SU-DHL-6 (cell line): ENCODE results near the gene EIF2B5.
A peak's percentile ranks its signal among the peaks of the same experiment; 100 is the strongest.

ENCODE experiments used
- H2AFZ ChIP-seq: fragments of 200-600 bp; sonication (generic); 2 replicates; pipeline ENCODE4 v1.6.1; 2014; ENCODE audit warnings: low read depth, mild to moderate bottlenecking, moderate library complexity, mixed read lengths, antibody characterized with exemption, low read length; ENCODE audit not compliant: severe bottlenecking
- H3F3A ChIP-seq: fragments of 200-600 bp; shearing (Covaris generic); 2 replicates; pipeline ENCODE4 v1.6.0; 2016; ENCODE audit warnings: antibody characterized with exemption, mild to moderate bottlenecking; ENCODE audit not compliant: insufficient read depth
- H3K27ac ChIP-seq: fragments of 200-600 bp; sonication (generic); 2 replicates; pipeline ENCODE4 v1.5.1; 2016; ENCODE audit warnings: low read depth, mild to moderate bottlenecking, low read length, moderate library complexity, mixed read lengths
- H3K27me3 ChIP-seq: fragments of 200-600 bp; sonication (generic), shearing (Covaris generic); 2 replicates; pipeline ENCODE4 v1.6.0; 2014; ENCODE audit warnings: mild to moderate bottlenecking, low read length
- H3K36me3 ChIP-seq: fragments of 200-600 bp; sonication (generic); 2 replicates; pipeline ENCODE4 v1.6.1; 2014; ENCODE audit warnings: mild to moderate bottlenecking, low read length, mixed read lengths
- H3K4me2 ChIP-seq: fragments of 300-600, 200-600 bp; shearing (Covaris generic), sonication (generic); 2 replicates; pipeline ENCODE4 v1.6.0; 2014; ENCODE audit warnings: low read length, low read depth, mild to moderate bottlenecking; ENCODE audit not compliant: poor library complexity, severe bottlenecking
- H3K4me3 ChIP-seq: fragments of 200-600 bp; sonication (generic); 2 replicates; pipeline ENCODE4 v1.5.1; 2014; ENCODE audit warnings: antibody characterized with exemption, low read length, mild to moderate bottlenecking, mixed read lengths; ENCODE audit not compliant: insufficient read depth, poor library complexity, severe bottlenecking
- H3K79me2 ChIP-seq: fragments of 200-600 bp; sonication (generic); 2 replicates; pipeline ENCODE4 v1.6.1; 2014; ENCODE audit warnings: mild to moderate bottlenecking, low read length, moderate library complexity; ENCODE audit not compliant: insufficient read depth
- H3K9ac ChIP-seq: fragments of 200-600 bp; sonication (generic); 2 replicates; pipeline ENCODE4 v1.7.0; 2014; ENCODE audit warnings: mild to moderate bottlenecking, low read length
- H3K9me2 ChIP-seq: fragments of 200-600 bp; sonication (generic); replicated peaks from 2 replicates; pipeline ENCODE4 v1.6.1; 2014; ENCODE audit warnings: low read length; ENCODE audit not compliant: insufficient read depth
- H3K9me3 ChIP-seq: fragments of 200-600 bp; sonication (generic); 2 replicates; pipeline ENCODE4 v1.6.1; 2014; ENCODE audit warnings: low read length, mixed read lengths; ENCODE audit not compliant: insufficient read depth
- H4K20me1 ChIP-seq: fragments of 200-600 bp; sonication (generic); 2 replicates; pipeline ENCODE4 v1.6.1; 2014; ENCODE audit warnings: low read depth, mild to moderate bottlenecking, antibody characterized with exemption, low read length, moderate library complexity, mixed read lengths
- EZH2phosphoT487 ChIP-seq: fragments of 200-600 bp; sonication (generic), shearing (Covaris generic); conservative IDR thresholded peaks from 2 replicates; pipeline ENCODE4 v1.6.1; 2018; ENCODE audit warnings: mild to moderate bottlenecking, antibody characterized with exemption, low read length, moderate library complexity, mixed read lengths
- TF ChIP-seq, protein P1 (sequence below): fragments of 200-600 bp; sonication (generic); IDR thresholded peaks from one replicate; pipeline ENCODE4 v1.5.1; 2017; ENCODE audit warnings: antibody characterized with exemption, mild to moderate bottlenecking, low read length, moderate library complexity; ENCODE audit not compliant: insufficient read depth, poor library complexity, severe bottlenecking

Gene EIF2B5

DNA sequence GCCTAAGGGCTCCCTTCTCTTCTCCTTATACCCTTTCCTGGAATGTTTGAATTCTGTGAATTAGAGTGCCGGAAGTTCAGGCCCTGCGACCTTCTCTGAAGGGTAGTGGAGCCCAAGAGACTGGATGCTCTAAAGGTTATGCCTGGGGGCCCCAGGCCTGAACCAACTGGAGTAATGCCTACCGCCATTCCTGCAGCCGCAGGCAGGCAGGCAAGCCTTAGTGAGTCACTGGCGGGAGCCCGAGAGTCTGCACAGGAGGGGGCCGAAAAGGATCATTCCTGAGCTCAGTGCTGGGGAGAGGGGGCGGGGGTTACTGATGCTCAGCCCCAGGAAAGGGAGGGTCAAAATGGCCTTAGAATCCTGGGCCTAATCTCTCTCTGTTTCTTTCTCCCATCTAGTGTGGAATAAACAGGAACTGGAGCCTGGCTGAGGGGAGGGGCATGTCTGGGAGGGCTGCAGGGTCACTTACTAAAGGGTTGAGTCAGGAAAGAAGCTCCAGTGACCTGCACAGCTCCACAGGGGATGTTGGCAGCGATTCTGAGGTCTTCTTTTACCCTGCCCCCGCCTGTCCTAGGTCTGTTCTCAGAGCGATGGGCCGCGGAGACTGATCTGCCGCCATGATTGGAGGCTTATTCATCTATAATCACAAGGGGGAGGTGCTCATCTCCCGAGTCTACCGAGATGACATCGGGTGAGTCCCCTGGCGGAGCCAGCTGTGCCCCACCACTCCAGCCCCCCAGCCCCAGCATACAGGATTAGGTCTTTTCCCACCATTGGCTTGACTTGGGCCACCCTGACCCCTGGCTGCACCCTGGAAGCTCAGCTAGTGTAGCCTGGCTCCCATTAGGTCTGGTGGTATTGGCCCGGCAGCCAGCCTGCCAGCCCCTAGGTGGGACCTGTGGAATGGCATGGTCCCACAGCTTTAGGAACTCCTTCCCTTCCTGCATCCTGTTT is 41.5 kb downstream of the EIF2B5 start:
- no peak overlapping the region for H3K4me3 ChIP-seq
- H3K36me3 ChIP-seq = no peaks in the 10 kb centered on the region
- TF ChIP-seq, protein P1, sequence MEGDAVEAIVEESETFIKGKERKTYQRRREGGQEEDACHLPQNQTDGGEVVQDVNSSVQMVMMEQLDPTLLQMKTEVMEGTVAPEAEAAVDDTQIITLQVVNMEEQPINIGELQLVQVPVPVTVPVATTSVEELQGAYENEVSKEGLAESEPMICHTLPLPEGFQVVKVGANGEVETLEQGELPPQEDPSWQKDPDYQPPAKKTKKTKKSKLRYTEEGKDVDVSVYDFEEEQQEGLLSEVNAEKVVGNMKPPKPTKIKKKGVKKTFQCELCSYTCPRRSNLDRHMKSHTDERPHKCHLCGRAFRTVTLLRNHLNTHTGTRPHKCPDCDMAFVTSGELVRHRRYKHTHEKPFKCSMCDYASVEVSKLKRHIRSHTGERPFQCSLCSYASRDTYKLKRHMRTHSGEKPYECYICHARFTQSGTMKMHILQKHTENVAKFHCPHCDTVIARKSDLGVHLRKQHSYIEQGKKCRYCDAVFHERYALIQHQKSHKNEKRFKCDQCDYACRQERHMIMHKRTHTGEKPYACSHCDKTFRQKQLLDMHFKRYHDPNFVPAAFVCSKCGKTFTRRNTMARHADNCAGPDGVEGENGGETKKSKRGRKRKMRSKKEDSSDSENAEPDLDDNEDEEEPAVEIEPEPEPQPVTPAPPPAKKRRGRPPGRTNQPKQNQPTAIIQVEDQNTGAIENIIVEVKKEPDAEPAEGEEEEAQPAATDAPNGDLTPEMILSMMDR = no peak
- no peak for TF ChIP-seq EZH2phosphoT487
- H3K27ac ChIP-seq = no peak overlapping the region
- peak overlapping the region; percentile 80 for H3K4me2 ChIP-seq
- H2AFZ ChIP-seq = no peak overlapping the region
- H3F3A ChIP-seq = 0 out of 2 replicates have a peak, but pooled peaks cover 6% of the 10 kb centered on the region
- no peaks in the 10 kb centered on the region for H3K9me3 ChIP-seq
- H3K9ac ChIP-seq = peak overlapping the region; percentile 96
- no peaks in the 10 kb centered on the region for H3K9me2 ChIP-seq
- H3K79me2 ChIP-seq = peaks cover 24% of the 10 kb centered on the region
- H4K20me1 ChIP-seq = no peaks in the 10 kb centered on the region
- H3K27me3 ChIP-seq = no peaks in the 10 kb centered on the region

GRCh38 chr3:184177331-184177731 is 42.2 kb downstream of the EIF2B5 start:
- H3K4me3 ChIP-seq = no peak overlapping the region
- no peak overlapping the region for H3K27ac ChIP-seq
- H3K79me2 ChIP-seq = peaks cover 24% of the 10 kb centered on the region

DNA sequence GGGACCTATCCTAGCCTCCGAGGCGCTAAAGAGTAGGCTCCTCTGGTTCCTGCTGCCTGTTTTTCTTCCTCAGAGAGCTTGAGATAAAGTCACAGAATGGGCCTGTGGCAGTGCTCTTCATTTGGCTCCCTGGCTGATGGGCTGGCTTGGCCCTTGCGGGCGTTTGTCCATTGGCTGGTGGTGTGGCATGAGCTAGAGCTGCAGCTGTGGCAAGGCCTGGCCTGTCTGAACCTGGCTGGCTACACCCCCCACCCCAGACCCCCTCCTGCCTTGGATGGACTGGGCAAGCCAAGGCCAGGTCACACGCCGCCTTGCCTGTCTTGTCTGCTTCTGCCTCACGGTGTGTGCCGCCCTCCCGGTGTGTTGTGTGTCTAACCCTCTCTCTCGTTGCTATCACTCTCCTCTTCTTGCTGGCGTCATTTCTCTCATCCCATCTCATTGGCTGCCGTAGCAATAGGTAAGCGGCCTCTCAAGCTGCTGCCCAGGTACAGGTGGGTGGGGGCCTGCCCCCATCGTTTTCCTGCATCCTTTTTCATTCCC is 42.7 kb downstream of the EIF2B5 start:
- H3F3A ChIP-seq = 0 out of 2 replicates have a peak, but pooled peaks cover 6% of the 10 kb centered on the region
- no peak overlapping the region for H3K4me2 ChIP-seq
- no peaks in the 10 kb centered on the region for H3K36me3 ChIP-seq
- H3K9me2 ChIP-seq = no peaks in the 10 kb centered on the region
- H3K9me3 ChIP-seq = no peaks in the 10 kb centered on the region
- H3K27ac ChIP-seq = no peak overlapping the region
- H3K4me3 ChIP-seq = no peak overlapping the region
- no peak overlapping the region for H2AFZ ChIP-seq
- H3K79me2 ChIP-seq = peaks cover 24% of the 10 kb centered on the region
- H4K20me1 ChIP-seq = no peaks in the 10 kb centered on the region
- no peaks in the 10 kb centered on the region for H3K27me3 ChIP-seq
- no peak for TF ChIP-seq EZH2phosphoT487
- TF ChIP-seq, protein P1 = no peak
- H3K9ac ChIP-seq = no peak overlapping the region

More at GRCh38 chr3:184177331-184177731, 42.2 kb downstream of the EIF2B5 start:
- H3K9me2 ChIP-seq = no peaks in the 10 kb centered on the region
- no peaks in the 10 kb centered on the region for H3K27me3 ChIP-seq
- no peaks in the 10 kb centered on the region for H3K9me3 ChIP-seq
- H3F3A ChIP-seq = 0 out of 2 replicates have a peak, but pooled peaks cover 6% of the 10 kb centered on the region
- no peak overlapping the region for H3K9ac ChIP-seq
- TF ChIP-seq, protein P1 = no peak
- TF ChIP-seq EZH2phosphoT487 = no peak
- H3K36me3 ChIP-seq = no peaks in the 10 kb centered on the region
- H4K20me1 ChIP-seq = no peaks in the 10 kb centered on the region
- H2AFZ ChIP-seq = no peak overlapping the region
- no peak overlapping the region for H3K4me2 ChIP-seq
